ENCODE results near the gene TENM4.

- TF ChIP-seq, protein P1, sequence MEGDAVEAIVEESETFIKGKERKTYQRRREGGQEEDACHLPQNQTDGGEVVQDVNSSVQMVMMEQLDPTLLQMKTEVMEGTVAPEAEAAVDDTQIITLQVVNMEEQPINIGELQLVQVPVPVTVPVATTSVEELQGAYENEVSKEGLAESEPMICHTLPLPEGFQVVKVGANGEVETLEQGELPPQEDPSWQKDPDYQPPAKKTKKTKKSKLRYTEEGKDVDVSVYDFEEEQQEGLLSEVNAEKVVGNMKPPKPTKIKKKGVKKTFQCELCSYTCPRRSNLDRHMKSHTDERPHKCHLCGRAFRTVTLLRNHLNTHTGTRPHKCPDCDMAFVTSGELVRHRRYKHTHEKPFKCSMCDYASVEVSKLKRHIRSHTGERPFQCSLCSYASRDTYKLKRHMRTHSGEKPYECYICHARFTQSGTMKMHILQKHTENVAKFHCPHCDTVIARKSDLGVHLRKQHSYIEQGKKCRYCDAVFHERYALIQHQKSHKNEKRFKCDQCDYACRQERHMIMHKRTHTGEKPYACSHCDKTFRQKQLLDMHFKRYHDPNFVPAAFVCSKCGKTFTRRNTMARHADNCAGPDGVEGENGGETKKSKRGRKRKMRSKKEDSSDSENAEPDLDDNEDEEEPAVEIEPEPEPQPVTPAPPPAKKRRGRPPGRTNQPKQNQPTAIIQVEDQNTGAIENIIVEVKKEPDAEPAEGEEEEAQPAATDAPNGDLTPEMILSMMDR (IDR thresholded peaks at IDR 0.05 in 4 of 5, conservative IDR thresholded peaks at IDR 0.05 in 1 of 5): no peak
- no peak for TF ChIP-seq POLR2A (IDR thresholded peaks at IDR 0.05)
These were observed 362.4 kb downstream of the TENM4 start for GRCh38 chr11:79078456-79078855.

Data from gastrocnemius medialis (tissue), 4 donors.